NCI-H524 treated with DMSO at 0.1 percent for 48 hours (cell line): ENCODE data around the gene PPME1.
A peak's percentile ranks its signal among the peaks of the same experiment; 100 is the strongest.

Experiments used
- DNase-seq: peaks from one replicate; lab custom pipeline; 2025; lab: John Stamatoyannopoulos, UW

PPME1 gene

DNA sequence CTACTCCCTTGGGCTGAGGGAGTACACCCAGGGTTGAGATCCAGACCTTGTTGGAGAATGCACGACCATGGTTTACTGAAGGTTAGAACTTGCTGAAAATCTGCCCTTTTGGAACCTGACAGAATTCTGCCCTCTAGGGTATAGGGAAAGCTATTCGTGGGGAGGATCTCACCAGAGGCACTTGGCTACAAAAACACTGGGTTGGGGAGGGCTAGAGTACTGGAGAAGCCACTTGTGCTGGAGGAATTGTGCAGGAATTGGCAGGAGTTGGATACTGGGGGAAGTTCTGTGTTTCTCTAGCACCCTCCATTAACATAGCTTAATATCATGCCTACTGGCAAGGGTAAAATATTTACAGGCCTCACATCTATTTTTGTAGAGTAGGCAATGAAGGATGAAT is 55.8 kb downstream of the PPME1 start:
- DNase-seq: no peak

DNA sequence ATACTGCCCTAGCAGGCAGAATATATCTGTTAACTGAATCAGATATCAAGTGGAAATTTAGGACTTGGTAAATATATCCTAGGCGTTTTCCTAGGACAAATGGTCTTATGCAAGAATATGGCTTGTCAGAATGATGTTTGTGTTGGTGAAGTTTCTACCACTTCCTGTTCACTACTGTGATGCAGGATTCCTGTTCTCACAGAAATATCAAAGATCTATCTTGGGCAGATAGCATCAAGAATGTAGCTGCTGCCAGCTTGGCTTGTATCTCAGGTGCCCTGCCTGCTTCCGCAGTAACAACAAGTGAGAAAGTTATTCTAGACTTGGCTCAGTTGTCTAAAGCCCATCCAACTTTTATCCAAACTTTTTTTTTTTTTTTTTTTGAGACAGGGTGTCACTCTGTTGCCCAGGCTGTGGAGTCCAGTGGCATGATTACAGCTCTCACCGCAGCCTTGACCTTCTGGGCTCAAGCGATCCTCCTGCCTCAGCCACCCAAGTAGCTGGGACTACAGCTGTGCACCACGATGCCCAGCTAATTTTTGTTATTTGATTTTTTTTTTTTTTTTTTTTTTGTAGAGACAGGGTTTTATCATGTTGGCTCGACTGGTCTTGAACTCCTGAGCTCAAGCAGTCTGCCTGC is 61.3 kb downstream of the PPME1 start:
- DNase-seq: no peak

DNA sequence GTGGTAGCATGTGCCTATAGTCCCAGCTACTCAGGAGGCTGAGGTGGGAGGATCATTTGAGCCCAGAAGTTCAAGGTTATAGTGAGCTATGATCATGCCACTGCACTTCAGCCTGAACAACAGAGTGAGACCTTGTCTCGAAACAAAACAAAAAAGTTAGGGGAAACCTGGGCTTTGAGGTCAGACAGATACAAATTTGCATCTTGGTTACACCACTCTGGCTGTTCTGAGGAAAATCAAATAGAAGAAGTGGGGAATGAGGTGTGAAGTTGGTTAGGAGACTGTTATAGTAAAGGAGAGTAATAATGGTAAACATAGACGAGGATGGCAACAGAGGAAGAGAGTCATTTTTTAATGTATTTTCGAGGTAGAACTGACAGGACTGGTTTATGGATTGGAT is 62.6 kb downstream of the PPME1 start:
- DNase-seq: no peak

DNA sequence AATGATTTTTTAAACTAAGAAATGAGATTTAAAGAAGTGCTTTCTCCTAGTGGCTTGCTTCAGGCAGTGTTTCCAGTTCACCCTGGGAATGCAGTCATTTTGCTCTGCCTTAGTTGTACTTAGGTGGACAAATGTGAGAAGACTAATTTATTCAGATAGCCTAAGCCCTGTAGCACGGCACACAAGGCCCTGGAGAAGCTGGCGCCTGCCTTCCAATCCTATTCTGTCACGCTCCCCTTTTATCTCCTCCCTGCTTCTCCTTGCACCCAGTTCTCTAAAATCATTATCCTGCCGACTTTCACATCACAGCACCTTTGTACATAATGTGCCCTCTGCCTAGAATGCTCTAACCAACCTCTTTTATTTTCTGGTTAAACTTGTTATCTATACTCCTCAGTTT is 64.0 kb downstream of the PPME1 start:
- DNase-seq: no peak

DNA sequence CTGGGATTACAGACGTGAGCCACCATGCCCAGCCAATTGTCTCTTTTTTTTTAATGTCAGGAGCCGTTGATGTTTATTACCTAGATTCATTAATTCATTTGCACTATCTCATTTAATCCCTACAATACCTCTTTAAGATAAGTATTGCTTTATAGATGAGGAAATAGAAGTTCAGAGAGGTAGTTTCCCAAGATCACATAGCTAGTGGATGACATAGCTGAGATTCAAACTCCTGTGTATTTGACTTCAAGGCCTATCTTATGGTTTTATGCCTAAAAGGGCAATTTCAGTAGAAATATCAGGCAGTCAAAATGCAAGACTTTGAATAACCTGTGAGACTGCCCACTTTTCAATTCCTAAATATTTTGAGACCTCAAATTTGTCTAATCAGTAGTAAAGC is 66.5 kb downstream of the PPME1 start:
- no peak for DNase-seq

DNA sequence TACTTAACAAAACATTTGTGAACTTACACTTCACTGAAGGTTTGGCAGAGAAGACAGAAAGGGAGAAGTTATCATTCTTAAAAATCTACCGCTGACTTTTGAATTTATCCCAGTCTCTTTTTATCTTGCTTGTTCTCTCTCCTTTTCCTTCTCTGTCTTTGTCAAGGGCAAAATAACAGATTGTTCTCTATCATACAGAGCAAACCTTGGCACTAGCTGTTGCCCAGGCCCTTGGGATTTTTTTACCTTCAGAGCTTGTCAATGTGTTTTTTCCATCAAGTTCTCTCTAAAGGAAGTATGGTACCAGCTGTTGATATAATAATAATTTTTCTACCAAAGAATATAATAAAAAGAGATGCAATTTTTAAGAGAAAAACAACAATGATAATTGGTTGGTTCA is 67.2 kb downstream of the PPME1 start:
- no peak for DNase-seq

DNA sequence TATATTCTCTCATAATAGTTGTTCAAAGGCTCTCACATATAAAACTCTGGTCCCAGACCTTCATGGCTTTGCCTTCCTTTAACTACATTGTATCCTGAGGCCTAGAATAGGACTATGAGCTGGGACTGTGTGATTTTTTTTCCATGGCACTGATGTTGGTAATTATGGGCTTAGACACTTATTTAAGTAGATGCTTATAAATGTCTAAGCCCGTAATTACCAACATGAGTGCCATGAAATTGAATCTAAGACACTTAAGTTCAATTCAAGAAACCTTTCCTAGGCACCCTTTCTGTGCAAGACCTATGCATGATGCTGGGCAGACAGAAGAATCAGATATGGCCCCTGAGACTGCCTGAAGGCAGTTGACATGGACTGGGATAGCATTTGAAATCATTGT is 77.4 kb downstream of the PPME1 start:
- DNase-seq: peak; percentile 31

DNA sequence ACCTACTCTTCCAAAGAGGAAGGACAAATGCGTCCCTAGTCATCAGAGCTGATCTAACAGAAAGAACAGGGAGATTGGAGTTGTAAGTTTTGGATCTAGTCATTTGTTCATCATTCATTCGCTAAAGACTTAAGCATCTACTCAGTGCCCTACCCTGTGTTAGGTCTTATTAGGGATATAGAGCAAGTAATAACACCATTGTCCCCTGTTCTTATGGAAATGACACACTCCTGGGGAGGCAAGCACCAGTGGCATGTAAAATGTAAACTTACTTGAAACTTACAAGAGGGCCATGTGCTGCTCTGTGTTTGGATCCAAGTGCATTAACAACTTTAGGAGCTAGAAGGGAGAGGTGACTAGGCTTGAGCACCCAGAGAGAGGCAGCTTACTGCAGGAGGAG is 78.4 kb downstream of the PPME1 start:
- no peak for DNase-seq

DNA sequence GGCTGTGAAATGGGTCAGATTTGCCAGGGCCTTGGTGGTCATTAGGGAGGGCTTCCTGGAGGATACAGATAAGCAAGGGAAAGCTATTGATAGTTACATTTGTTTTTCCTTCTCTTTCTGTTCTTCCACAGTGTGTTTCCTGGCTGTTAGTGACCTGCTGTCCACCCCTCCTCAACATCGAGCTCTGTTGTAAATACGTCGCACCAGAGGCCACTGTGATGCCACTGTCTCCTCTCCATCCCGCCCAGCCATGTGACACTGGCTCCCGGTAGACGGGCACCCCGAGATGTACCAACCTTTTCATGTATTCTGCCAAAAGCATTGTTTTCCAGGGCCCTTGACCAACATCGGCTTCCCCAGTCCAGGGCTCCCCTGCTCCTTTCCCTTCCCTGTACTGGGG is 82.3 kb downstream of the PPME1 start:
- DNase-seq: no peak

DNA sequence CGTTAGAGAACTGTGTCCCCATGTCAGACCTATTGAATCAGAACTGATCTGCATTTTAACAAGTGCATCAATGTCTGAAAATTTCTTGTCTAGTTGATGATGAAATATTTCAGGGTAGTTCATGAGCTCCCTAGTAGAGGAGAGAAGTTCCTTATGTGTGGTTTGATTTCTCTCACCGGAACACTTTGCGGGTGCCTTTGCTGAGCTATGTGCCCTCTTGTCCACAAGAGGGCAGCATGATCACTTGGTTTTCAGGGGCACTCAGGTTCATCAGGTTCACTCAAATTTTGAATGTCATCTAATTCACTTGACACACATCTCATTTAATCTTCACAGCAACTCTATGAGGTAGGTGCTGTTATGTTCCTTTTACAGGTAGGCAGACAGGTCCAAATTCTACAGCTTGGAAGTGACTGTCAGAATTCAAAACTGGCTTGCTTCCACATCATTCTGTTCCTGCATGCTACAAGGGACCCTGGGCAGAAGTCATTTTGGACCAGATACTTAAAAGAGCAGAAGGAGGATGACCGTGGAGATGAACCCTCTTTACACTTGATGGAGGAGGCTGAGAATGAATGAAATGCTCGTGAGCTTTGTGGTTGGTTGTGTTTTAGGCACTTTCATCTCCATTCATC is 84.8 kb downstream of the PPME1 start:
- no peak for DNase-seq

DNA sequence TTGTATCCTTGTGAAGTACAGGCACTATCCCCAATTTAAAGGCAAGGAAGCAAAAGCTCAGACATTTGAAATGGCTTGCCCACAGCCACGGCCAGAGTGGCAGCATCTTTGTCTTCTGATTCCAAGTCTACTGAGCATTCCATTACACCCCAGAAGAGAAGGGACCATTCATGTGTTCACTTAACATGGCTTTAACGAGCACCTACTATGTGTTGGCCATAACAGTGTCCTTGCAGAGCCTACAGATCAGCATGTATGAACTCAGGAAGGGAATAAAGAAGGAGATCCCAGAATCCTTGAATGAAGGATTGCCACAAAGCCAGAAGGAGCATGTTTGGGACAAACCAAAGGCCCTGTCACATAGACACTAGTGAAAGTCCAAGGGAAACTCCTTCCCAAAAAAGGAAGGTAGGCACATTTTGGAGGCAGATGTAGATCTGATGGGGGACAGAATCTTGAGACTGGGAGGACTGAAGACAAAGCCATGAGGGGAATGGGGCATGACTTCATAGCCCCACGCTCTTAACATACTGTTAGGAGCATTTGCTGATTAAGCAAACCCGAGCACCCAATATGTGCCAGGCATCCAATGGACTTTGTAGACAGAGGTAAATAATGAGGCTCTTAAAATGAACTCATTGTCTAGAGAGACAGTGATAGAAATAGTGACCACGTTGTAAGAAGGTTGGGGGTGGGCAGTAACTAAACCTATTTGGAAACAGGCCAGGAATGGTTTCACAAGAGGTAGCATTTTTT is 85.5 kb downstream of the PPME1 start:
- DNase-seq: no peak

DNA sequence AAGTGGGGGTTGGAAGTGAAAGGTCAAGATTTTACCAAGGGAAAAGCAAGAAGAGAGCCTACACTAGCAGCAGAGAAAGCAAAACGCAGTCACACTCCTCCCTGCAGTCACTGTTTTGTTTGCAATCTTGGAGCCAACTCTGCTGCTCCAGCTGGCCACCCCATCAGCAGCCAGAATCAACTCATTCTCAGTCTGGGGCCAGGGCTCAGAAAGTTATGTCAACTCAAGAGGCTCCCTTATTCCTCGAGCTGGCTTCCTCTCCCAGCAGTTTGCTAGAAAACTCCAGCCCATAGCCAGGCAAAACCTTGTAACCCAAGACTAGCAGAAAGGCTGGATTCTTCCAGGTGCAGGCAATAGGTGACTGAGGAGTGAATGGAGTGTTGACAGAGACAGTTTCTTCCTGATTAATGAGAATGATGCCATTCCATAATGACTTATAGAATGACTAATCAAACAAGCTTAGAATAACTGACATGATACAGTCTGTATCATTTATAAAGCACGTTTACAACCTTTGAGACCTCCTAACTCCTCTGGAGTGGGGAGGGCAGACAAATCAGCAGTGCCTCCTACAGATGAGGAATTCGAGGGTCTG is 87.0 kb downstream of the PPME1 start:
- no peak for DNase-seq

DNA sequence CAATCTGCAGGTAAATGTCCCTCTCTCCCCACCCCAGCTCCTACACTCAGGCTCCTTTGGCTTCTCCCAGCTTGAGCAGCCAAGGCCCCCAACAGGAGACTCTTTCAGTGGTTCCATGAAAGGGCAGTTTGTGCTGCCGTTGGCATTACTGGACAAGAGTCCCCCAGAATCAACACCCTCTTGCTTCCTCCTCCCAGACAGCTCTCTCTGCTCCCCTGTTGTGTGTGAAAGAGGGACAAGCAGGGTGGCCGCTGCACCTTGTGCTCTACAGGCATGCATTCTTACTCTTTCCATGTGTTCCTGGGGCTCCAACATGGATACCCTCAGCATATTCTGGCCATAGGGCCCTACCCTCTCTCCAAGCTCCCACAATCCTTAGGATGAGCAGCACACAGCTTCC is 91.6 kb downstream of the PPME1 start:
- no peak for DNase-seq

DNA sequence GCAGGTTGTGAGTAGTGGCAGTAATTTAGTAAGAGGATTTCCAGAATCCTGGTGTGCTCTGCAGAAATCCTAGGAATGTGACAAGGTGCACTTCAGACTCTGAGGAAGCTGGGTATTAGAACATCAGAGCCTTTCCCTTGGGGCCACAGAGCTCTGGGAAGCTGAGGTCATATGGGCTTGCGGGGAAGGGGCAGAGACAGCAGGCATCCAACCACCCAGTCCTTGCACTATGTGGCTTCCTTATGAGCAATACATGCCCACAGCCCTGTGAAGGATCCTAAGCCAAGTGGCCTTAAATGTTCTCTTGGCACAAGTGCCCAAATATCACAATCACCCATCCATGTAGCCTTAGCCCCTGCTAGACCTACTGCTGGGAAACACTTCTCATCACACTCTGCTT is 94.2 kb downstream of the PPME1 start:
- DNase-seq: no peak

DNA sequence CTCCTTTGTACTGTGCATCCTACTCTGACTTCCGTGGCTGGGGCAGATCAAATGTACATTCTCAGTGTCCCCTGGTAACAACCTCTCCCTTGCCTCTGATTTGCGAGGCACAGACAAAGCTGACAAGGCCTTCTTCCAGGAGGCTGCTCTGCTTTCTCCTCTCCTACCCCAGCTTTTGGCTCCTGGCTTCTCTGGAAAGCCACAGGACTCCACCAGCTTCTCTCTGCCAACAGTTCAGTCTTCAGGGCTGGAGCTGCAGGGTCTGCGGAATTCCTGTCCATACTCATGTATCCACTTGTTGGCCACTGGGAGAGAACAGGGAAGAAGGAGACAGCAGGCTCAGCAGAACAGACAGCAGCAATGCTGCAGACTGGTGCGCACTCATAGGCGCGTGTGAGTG is 95.9 kb downstream of the PPME1 start:
- DNase-seq: no peak

DNA sequence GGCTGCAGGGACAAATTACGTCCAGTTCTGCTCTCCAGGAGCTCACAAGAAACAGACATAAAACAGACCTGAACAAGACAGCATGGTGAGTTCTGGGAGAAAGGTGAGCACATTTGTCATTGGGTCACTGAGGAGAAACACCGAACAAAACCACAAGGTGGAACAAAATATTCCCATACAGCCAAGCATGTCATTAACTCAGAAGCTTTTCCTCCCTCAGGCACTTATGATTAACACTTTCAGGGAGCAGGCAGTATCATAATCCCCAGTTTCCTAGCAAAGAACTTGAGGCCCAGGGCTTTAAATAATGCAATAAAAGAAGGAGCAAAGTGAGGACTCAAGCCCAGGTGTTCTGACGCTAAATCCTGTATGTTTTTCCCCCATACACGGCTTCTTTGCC is 97.4 kb downstream of the PPME1 start:
- DNase-seq: no peak

DNA sequence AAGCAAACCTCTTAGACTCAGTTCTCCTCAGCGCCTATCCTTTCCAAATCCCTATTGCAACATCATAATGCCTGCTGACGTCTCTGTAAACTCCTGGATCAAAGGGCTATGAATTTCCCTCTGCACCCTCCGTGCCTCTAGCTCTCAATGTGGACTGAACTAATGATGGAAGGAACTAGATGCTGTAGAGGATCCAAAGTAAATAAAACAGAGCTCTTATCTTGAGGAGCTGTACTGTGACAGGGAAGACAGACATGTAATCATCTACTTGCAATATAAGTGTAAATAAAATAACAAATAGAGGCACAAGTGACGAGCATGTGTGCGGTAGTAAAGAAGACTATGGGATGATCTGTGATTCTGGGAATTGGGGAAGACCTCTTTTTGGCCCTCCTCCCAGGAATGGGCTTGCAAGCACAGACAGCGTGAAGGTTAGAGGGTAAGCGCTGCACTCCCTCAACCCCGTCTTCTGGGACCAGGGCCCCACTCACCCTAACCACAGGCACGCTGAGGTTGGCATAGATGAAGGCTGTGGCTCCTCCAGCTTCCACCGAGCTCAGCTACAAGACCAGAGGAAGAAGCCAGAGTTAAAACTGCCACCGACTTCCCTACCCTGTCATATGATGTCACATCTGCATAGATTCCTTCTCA is 98.2 kb downstream of the PPME1 start:
- no peak for DNase-seq

DNA sequence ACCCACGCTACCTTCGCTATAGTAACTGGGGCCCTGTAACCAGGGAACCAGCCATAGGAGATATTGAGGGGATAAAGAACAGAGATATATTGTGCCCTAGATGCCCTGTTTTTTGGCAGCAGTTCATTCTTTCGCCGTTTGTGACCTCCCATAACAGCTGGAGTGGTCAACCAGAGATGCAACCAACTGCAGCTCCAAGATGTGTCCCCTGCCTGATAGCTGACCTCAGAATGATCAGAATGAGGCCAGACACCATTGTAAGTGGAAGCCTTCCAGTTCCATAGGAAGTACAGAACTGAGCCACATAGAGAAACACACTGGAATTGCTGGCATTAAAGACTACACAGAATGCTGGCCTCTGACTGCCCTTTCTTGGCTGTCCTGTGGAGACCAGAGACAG is 101.2 kb downstream of the PPME1 start:
- no peak for DNase-seq

DNA sequence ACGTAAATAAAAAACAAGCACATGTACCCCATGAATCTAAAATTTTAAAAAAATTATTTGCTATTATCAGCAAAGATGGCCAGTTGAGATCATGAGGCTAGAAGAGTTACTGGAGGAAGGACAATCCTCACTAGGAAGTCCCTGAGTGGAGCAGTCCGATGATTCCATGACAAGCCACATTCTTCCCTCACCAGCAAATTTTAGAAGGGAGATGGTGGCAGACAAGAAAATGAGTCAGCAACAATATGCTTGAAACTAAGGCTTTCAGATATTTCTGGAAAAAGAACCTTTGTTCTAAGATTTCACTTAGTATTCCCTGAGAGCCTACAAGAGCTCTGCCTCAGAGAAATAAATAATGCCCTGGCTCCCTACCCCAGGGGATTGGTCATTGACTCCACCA is 105.5 kb downstream of the PPME1 start:
- no peak for DNase-seq

DNA sequence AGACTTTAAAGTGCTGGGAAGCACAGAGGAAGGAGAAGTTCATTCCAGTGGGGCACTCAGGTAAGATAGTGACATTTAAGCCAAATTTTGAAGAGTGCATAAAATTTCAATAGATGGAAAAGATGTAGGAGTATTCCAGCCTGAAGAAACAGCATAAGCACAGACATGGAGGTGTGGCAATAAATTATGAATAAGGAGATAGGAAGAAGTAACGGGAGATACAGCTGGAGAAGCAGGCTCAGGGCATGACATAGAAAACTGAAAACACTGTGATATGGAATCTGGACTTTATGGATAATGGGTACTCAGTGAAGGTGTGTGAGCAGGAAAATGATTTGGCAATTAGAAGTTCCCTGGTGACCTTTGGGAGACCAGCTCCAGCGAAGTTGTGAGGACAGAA is 107.0 kb downstream of the PPME1 start:
- DNase-seq: no peak

DNA sequence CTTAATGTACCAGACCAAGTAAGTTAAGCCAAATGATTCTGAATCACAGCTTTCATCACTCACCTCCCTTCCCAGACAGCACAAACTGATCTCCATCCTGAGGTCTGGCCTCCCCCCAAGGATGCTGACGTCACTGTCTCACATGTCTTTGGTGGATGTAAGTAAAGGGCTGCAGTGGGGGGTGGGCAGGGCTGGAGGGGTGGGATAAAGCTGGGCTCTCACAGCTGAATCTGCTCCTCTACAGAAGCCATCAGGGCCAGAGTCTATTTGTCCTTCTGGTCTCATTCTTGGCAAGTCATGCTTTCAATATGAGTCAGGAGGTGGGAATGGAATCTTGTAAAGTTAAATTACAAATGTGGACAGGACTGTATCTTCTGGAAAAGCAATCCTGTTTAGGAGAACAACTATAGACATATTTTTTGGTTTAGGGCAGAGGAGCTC is 107.7 kb downstream of the PPME1 start:
- DNase-seq: no peak

DNA sequence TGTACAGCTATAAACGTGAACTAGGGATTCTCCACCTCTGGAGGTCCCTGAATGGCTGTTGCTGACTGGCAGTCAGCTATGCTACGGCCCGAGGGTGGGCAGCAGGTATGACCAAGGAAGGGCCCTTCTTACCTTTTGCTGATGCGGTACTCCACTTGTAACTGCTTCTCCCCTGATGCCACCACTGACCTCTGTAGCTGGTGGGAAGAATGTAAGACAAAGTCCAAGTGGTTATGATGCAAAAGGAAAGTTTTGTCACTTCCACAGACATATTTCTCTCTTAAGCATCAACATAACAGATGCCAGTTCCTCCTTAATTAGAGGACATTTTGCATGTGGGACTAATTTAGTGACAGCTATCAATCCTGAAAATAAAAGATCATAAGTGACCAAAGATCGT is 108.2 kb downstream of the PPME1 start:
- no peak for DNase-seq

DNA sequence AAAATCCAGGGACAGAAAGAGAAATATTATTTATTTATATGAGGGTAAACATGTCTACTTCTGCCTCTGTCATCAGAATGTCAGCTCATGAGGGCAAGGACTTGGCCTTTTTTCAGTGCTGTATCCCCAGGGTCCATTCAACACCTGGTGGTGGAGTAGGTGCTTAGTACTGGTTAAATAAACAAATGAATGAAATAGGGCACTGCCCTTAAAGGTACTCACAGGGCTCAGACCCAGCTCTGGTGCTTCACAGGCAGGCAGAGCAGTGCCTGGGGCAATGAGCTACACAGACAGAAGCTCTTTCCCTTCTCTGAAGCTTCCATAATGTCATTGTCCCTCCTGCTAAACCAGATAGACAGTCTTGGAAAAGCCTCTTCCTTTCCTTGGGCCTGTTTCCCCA is 109.4 kb downstream of the PPME1 start:
- DNase-seq: no peak
